UCSD-AML1 (cell line): ENCODE results near the gene DLGAP1.

Experiments
- DNase-seq: peaks from one replicate; lab custom pipeline; 2025; ENCODE audit not compliant: unreplicated experiment; lab: John Stamatoyannopoulos, UW

DLGAP1 gene

DNA sequence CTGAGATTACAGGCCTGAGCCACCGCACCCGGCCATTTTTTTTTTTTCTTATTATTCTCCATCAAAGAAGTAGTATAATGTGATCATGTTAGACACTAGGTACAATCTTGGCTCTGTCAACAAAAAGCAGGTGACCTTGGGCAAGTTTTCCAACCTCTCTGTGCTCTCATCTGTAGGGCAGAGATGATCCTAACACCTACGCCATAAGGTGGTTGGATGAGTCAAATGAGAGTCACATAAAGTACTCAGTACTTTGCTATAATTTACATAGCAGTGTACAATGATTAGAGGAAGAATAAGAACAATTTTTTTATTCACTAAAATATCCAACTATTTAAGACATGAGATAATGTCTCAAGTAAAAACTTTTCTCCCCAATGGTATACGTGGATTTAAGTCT lies 876.5 kb downstream of the DLGAP1 start:
- no peak for DNase-seq

- DNase-seq = no peak
Measured at GRCh38 chr18:3577281-3577855, 877.7 kb downstream of the DLGAP1 start.

DNA sequence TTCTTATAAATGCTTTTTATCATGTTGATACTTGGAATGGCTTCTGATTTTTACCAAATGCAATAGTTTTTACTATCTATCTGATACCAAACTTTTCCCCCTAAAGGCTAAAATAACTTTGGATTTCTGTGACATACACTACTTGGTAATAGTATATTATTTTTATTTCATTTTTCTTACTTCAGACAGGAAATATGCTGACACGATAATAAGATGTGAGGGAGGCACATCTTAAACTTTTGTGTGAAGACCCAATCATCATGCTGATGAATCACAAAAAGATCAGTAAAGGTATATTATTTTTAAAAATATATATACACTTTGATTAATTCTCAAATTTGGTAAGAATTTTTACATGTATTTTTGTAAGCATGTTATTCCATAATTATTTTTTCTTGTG lies 882.3 kb downstream of the DLGAP1 start:
- no peak for DNase-seq

GRCh38 chr18:3566851-3567250 lies 888.3 kb downstream of the DLGAP1 start:
- no peak for DNase-seq

DNA sequence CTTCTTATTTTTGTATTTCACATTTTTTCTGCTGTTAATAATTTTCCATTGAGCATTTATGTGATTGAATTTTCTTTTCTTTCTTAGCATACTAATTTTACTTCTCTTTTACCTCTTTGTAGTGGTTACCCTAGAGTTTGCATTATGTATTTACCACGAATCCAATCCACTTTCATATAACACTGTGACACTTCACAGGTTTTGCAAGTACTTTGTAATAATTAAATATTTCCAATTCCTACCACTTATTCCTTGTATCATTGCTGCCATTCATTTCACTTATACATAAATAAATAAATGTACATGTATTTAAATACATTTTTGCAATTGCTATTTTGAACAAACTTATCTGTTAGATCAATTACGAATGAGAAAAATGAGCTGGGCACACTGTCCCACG lies 894.4 kb downstream of the DLGAP1 start:
- DNase-seq = no peak

GRCh38 chr18:3554811-3555427 lies 900.2 kb downstream of the DLGAP1 start:
- no peak for DNase-seq

DNA sequence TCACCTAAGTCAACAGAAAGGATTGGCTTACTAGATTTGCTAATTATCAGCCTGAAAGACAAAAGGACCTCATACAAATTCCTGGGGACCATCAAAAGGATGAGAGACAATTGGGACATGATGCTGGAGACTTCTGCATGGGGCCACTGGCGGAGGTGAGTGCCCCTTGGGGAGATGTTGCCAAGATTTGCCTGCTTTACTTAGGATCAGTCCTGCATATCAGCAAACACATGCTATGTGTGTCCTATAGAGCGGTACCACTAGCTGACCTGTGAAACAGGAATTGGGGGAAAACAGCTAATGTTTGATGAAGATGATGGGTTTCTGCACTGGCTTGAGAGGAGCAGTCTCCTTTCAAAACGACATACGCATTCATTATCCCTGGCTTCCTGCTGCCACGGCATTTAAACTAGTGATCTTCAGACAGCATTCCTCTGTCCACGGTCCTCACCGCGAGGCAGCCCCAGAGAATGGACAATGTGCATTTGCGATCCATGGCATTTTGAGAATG lies 901.0 kb downstream of the DLGAP1 start:
- no peak for DNase-seq

GRCh38 chr18:3552305-3552704 lies 902.8 kb downstream of the DLGAP1 start:
- no peak for DNase-seq

DNA sequence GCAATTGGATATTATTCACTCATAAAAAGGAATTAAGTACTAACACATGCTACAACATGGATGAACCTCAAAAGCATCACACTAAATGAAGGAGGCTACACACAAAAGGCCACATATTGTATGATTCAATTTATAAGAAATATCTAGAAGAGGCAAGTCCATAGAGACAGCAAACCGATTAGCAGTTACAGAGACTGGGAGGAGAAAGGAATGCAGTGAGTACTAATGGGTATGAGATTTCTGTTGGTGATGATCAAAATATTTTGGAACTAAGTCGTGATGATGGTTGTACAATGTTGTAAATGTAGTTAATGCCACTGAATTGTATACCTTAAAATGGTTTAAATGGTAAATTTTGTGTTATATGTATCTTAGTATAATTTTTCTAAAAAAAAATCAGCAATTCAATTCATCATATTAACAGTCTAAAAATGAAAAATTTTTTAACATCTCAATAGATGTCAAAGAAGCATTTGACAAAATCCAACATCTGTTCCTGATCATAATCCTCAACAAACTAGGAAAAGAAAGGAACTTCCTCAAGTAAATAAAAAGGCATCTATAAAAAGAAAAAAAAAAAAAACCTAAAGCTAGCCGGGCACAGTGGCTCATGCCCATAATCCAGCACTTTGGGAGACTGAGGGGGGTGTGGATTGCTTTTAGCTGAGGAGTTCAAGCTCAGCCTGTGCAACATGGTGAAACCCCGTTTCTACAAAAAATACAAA lies 907.1 kb downstream of the DLGAP1 start:
- no peak for DNase-seq

- DNase-seq = no peak
Measured at GRCh38 chr18:3546106-3546505, 909.0 kb downstream of the DLGAP1 start.

DNA sequence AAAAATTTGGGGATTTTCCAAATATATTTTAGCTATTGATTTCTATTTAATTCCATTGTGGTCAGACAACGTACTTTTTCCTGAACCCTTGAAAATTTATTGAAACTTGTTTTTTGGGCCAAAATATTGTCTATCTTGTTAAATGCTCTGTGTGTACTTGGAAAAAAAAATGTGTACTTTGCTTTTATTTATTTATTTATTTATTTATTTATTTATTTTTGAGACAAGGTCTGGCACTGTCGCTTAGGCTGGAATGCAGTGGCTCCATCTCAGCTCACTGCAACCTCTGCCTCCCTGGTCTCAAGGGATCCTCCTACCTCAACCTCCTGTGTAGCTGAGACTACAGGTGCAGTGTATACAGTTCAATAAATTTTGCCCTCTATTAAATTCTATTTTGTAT lies 910.6 kb downstream of the DLGAP1 start:
- DNase-seq = no peak

DNA sequence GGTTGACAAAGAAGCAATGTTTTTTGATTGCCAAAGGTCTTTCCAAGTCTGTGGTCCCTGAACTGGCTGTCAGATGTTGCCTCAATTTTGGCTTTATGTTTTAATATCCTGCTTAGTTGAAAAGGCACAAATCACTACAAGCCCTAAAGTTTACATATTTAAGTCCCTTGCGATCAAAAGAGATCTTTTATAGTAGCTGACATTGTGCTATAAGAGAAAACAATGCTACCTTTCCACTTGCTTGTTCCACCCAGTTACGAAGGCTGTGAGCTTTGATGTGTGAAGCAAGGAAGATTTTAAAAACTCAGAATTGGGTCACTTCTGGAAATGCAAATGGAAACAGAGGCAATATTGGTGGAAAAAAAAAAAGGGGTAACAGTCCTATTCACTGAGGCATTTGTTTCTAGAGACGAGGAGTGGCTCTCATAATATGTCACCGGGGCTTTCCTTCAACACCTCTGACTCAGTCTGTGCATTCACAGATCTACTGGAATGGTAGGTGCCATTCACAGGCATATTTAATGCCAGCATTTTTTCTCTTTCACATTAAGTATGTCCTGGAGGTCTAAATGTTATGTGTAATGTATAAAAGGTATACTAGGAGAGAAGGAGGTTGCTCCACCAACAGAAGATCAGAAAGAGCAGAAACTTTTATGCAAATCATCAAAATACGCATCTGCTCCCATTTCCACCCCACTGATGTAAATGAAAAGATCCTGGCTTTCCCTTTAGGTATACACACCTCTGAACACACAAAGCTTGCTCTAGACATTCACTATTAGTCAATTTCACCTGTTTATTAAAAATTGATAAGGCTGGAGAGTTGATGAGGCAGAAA lies 913.3 kb downstream of the DLGAP1 start:
- no peak for DNase-seq

DNA sequence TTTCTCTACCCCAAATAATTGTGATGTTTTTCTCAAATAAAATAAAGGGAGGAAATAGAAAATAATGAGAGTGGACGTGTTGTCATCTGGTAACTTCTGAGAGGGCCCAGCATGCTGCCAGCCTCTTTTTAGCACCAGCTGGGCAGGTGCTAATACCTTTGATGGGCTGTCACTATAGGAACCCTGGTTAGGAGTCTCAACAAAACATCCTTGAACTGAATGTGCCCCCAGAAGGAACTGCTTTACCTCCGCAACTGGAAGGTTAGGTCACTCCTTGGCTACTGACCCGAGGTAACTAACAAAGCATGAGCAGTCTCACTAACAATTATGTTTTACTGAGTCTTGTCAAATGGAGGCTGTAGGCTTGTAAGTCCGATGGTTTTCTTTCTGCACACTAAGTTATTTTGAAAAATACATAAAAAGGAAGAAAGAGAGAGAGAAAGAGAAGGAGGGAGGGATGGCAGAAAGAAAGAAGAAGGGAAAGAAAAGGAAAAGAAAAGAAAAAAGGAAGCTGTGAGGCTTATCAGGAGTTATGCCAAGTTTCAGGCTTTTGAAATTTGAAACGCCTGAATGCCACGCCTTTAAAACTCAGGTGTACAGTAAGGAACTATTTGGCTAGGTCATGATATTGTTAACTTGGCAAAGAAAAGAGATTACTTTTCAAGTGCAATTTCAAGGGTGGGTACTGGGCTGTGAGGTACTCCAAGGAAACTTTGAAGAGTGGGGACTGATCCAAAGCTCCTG lies 914.1 kb downstream of the DLGAP1 start:
- DNase-seq = no peak

- no peak for DNase-seq
Measured at GRCh38 chr18:3538954-3539617, 916.0 kb downstream of the DLGAP1 start.

DNA sequence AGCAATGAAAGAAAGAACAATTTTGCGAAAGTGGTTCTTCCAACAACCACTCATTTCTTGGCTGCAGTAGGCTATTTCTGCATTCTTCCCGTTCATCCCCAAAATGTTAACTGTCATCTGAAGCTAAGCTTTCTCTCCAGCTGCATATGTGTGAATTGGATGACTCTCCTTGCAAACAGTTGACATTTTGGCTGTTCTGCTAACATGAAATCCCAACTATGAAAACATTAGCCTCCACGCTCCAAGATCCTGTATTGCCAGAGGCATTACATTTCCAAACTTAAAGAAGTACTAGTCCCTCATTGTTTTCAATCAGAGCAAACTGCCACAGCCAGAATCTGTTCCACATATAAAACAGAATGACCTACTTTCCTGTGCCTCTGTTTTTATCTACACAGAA lies 916.7 kb downstream of the DLGAP1 start:
- no peak for DNase-seq

DNA sequence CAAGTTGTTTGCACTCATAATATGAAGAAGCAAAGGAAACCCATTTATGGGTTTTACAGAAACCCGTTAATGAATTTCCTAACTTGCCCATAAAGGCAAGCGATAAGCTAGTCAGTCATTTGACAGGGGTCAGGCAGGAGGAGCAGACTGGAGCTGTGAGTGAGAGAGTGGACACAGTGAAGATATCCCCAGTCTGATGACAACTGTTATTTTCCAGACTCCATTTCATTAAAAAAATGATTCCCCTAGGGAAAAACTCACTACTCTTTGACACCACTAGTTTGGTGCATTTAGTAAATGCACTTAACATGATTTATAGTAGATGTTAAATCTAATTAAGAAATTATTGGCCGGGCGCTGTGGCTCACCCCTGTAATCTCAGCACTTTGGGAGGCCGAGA lies 924.3 kb downstream of the DLGAP1 start:
- no peak for DNase-seq

DNA sequence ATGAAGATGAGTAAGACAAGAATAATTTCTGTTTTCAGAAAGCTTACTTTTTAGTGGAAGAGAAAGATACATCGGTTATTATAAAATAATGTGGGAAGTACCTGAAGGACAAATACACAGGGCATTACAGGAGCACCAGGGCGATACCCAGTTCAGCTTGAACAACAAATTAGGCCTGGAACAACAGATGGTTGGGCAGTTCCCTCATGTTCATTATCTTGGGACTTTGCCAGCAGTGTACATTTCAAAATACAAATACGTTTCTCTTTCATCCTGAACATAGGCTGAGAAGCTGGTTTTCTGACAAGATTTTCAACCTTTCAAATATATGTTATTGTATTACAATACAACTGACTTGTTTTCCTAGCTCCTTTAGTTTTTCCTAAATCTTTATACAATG lies 925.5 kb downstream of the DLGAP1 start:
- DNase-seq = no peak

DNA sequence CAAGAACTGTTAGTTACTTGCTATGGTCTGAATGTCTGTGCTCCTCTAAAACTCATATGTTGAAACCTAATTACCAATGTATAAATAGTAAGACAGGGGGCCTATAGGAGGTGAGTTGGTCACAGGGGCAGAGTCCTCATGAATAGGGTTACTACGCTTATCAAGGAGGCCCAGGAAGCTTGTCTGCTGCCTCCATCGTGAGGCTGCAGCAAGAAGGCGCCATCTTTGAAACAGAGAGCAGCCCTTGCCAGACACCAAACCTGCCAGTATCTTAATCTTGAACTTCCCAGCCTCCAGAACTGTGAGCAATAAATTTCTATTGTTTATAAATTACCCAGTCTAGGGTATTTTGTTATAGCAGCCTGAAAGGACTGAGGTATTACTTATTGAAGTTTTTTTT lies 926.0 kb downstream of the DLGAP1 start:
- DNase-seq = no peak

DNA sequence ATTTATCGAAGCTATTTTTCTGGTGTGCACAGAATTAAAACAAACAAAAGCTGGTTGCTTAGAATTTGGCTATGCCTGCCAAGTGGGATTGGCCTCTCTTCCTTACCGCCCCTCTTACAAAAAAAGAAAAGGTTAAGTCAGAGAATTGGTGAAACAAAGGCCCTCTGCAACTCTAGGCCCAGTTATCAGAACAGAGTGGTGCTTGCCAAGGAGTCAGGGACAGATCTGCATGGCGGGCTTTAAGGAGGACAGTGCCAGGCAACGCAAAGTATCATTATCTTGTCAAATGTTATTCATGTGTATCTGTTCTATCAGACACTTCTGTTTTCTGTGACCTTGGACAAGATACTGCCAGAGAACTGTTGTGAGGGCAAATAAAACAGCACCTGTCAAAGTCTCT lies 926.9 kb downstream of the DLGAP1 start:
- no peak for DNase-seq
